Fibroblast of villous mesenchyme (primary cell): ENCODE results near the gene AUTS2. TPM values are rescaled to one million over a fixed set of nuclear protein-coding genes. Genes with fewer than 3 reads are reported as not detected.
A peak's percentile ranks its signal among the peaks of the same experiment; 100 is the strongest.

Experiments
- DNase-seq: peaks from one replicate; pipeline ENCODE4 v3.0.0-alpha.2; 2010; ENCODE audit warnings: low read depth
- H3K4me3 ChIP-seq: 2 replicates; pipeline ENCODE4 v1.5.1; 2011; ENCODE audit warnings: low read depth, mild to moderate bottlenecking, low read length
- CTCF ChIP-seq: IDR thresholded peaks from 2 replicates; pipeline ENCODE4 v1.5.1; 2012; ENCODE audit warnings: low read depth, mild to moderate bottlenecking, low read length; ENCODE audit not compliant: insufficient read depth
- total RNA-seq: library from RNA; depleted of rRNA; stranded (reverse); fragments of >200 nt; gene quantifications from 2 replicates; pipeline ENCODE4 v1.2.3, GENCODE V29; 2012

The AUTS2 gene
- total RNA-seq, 1 donor: 3.9 TPM

GRCh38 chr7:69922026-69922803, 323.9 kb downstream of the AUTS2 start:
- H3K4me3 ChIP-seq: no peak overlapping the region
- no peak for TF ChIP-seq CTCF
- no peak for DNase-seq

DNA sequence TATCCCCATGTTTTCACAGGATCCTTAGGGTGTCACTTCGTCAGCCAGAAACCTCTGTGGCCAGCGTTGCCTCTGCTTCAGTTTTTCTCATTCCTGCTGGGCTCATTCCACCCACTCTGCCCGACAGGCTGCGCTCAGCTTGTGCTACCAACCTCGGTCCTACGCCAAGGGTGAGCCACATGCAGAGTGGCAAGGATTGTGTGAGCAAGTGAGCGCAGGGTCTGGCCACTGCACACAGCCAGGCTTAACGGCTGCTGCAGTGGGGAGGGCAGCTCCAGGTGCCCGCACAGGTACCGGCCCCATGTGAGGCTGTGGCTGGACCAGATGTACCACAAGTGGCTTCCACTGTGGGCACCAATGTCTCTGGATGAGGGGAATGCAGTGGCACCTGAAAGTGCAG, 329.2 kb downstream of the AUTS2 start:
- TF ChIP-seq CTCF: no peak
- DNase-seq: no peak
- no peak overlapping the region for H3K4me3 ChIP-seq

DNA sequence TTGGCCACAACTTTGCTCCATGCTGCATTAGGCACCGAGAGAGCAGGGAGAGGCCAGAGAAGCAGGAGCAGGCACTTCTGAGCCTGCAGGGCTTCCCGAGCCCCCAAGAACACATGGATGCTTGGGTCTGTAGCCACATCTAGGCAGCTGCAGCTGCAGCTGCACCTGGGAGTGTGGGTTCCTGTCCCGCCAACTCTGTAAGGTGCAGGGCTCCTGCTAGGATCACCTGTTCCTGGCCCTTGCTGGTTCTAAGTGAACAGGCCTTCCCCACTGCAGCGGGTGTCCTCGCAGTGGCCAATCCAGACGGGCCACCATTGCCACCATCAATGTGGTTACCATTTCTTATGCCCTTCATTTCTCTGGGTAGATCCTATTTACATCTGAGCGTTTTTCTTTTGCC, 330.3 kb downstream of the AUTS2 start:
- H3K4me3 ChIP-seq: no peak overlapping the region
- no peak for DNase-seq
- TF ChIP-seq CTCF: no peak

- DNase-seq: no peak
- H3K4me3 ChIP-seq: no peak overlapping the region
- TF ChIP-seq CTCF: no peak
These were observed 331.3 kb downstream of the AUTS2 start for GRCh38 chr7:69929622-69930021.

- peak; percentile 54 for TF ChIP-seq CTCF
- no peak overlapping the region for H3K4me3 ChIP-seq
- peak; percentile 23 for DNase-seq
These were observed 333.9 kb downstream of the AUTS2 start for GRCh38 chr7:69932034-69932628.

DNA sequence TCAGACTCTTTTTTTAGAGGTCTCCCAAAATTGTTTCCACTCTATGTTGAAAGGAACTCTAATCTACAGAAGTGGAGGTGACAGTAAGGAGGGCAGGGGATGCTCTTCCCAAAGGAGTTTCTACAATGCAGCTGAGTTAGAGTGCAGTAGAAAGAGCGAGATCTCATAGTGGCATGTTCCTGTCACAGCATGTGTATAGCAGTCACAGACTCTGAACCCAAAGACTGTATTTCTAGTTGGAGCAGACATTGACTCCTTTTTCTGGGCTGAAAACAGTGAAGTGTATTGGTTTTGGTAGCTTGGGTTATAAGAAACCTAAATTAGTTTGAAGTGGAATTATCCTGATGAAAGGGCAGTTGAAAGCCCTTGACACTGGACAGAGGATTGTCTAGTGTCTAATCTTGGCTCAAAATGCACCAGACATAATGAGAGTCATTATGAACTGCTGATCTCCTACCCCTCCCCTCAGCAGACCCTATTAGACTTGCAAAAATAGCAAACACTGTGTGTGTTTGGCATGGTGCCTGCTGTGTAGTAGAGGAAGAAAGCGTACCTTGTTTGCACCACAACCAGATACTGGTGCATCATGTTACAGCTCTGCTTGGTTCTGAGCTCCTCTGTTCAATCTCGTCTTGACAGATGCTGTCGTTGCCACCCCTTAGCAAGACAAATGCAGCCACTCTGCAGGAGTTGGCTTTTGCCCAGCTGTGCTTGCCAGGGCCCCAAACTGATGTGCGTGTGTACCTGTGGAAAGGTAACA, 336.0 kb downstream of the AUTS2 start:
- H3K4me3 ChIP-seq: no peak overlapping the region
- no peak for TF ChIP-seq CTCF
- DNase-seq: no peak
